Activated naive CD4-positive, alpha-beta T cell treated with anti-CD3 and anti-CD28 coated beads for 36 hours (primary cell): ENCODE results near the gene GBE1. TPM values are rescaled to one million over a fixed set of nuclear protein-coding genes. Genes with fewer than 3 reads are reported as not detected.
"Not testable (repeated sequence)": the region's sequence is repeated elsewhere in the genome, so short reads cannot be mapped to it uniquely, and the experiment has no call there.

Experiments used
- CTCF ChIA-PET: fragments of 350-600 bp; sonication (Branson Sonifier 250); formaldehyde crosslinking; loops from one replicate; lab custom pipeline; 2021; ENCODE audit warnings: antibody characterized with exemption; lab: Charles Lee
- DNase-seq: peaks from one replicate; pipeline ENCODE4 v3.0.0-alpha.2; 2020
- H3K27ac Mint-ChIP-seq: one replicate; pipeline ENCODE4 v1.8.0; 2021; ENCODE audit warnings: mild to moderate bottlenecking, mixed read lengths
- H3K27me3 Mint-ChIP-seq: one replicate; pipeline ENCODE4 v1.8.0; 2021; ENCODE audit warnings: low read depth, mixed read lengths
- H3K36me3 Mint-ChIP-seq: one replicate; pipeline ENCODE4 v1.8.0; 2021; ENCODE audit warnings: low read depth, mixed read lengths
- H3K4me1 Mint-ChIP-seq: one replicate; pipeline ENCODE4 v1.8.0; 2021; ENCODE audit warnings: low read depth, mixed read lengths
- H3K4me3 Mint-ChIP-seq: one replicate; pipeline ENCODE4 v1.8.0; 2021; ENCODE audit warnings: mild to moderate bottlenecking, moderate library complexity, mixed read lengths
- H3K9me3 Mint-ChIP-seq: one replicate; pipeline ENCODE4 v1.8.0; 2021; ENCODE audit warnings: mixed read lengths
- intact Hi-C: fragments of 100-400 bp; cut with micrococcal nuclease; formaldehyde crosslinking; loops from one replicate; pipeline ENCODE4 v1.15.1; 2023
- total RNA-seq, 2 experiments: library from RNA; stranded (reverse); gene quantifications; one replicate each; pipeline ENCODE4 v1.2.3, GENCODE V29; 2021

GBE1 gene
- total RNA-seq, 2 experiments from 2014 or later, result 24.6 to 26.0 TPM

GRCh38 chr3:81767250-81767859 is 5.9 kb upstream of the GBE1 start:
- H3K27ac Mint-ChIP-seq, result not testable (repeated sequence)

GRCh38 chr3:81765400-81765799 is 4.0 kb upstream of the GBE1 start:
- Mint-ChIP-seq H3K4me3 (no peak overlapping the region), H3K27ac (no peak overlapping the region), H3K9me3 (no peaks in the 10 kb centered on the region), H3K36me3 (no peaks in the 10 kb centered on the region), H3K4me1 (peaks cover 4% of the 10 kb centered on the region), H3K27me3 (no peaks in the 10 kb centered on the region)
- no peak for DNase-seq
- CTCF ChIA-PET, result interaction anchor here (0.6 kb wide), 2 partner anchors 10 to 144 kb away, joined by 3 read pairs; no protein-coding TSS in a partner anchor
- intact Hi-C loops, result no loop called here

More at GRCh38 chr3:81767250-81767859, 5.9 kb upstream of the GBE1 start:
- H3K9me3 Mint-ChIP-seq, DNase-seq, H3K4me1 Mint-ChIP-seq, H3K36me3 Mint-ChIP-seq, intact Hi-C loops, H3K4me3 Mint-ChIP-seq, CTCF ChIA-PET, H3K27me3 Mint-ChIP-seq: not testable (repeated sequence)

- intact Hi-C loops, result loop anchor here (5.0 kb wide), 2 partner anchors 148 to 182 kb away; no protein-coding TSS in a partner anchor
- no peak overlapping the region for H3K27ac Mint-ChIP-seq
- H3K36me3 Mint-ChIP-seq, result peaks cover 1% of the 10 kb centered on the region
- peaks cover 8% of the 10 kb centered on the region for H3K4me1 Mint-ChIP-seq
- DNase-seq, result no peak
- no peaks in the 10 kb centered on the region for H3K9me3 Mint-ChIP-seq
- H3K4me3 Mint-ChIP-seq, result no peak overlapping the region
- no peaks in the 10 kb centered on the region for H3K27me3 Mint-ChIP-seq
- CTCF ChIA-PET, result no interaction called here
Measured at GRCh38 chr3:81764665-81765064, 3.2 kb upstream of the GBE1 start.

DNA sequence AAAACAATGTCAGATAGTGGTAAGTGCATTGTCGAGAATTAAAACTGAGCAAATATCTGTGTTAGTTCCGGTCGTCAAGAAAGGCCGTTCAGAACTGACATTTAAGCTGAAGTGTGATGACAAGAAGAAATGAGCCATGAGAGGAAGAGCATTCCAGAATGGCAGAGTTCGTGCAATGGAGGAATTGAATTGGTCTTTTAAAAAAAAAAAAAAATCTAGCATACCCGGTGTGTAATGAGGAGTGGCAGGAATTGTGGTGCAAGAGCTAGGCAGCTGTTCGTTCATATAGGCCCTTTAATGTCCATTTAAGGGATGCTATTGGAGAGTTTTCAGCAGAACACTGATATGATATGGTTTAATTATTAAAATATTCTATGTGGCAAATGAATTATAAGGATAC is 2.6 kb upstream of the GBE1 start:
- peaks cover 6% of the 10 kb centered on the region for H3K36me3 Mint-ChIP-seq
- CTCF ChIA-PET, result no interaction called here
- H3K4me3 Mint-ChIP-seq, result no peak overlapping the region

GRCh38 chr3:81763001-81763400 is 1.6 kb upstream of the GBE1 start:
- Mint-ChIP-seq H3K27me3 (no peaks in the 10 kb centered on the region), H3K4me3 (peak overlapping the region; percentile 2), H3K36me3 (peaks cover 13% of the 10 kb centered on the region), H3K4me1 (peaks cover 14% of the 10 kb centered on the region), H3K9me3 (peaks cover 5% of the 10 kb centered on the region), H3K27ac (no peak overlapping the region)
- no peak for DNase-seq
- CTCF ChIA-PET, result interaction anchor here (1.1 kb wide), 1 partner anchor 10 kb away, joined by 3 read pairs; no protein-coding TSS in a partner anchor
- intact Hi-C loops, result loop anchor here (5.0 kb wide), 2 partner anchors 149 to 181 kb away; no protein-coding TSS in a partner anchor

More for the DNA sequence above, 2.6 kb upstream of the GBE1 start:
- intact Hi-C loops, result loop anchor here (5.0 kb wide), 2 partner anchors 148 to 182 kb away; no protein-coding TSS in a partner anchor
- Mint-ChIP-seq H3K27me3 (no peaks in the 10 kb centered on the region), H3K4me1 (peaks cover 12% of the 10 kb centered on the region), H3K27ac (no peak overlapping the region), H3K9me3 (peaks cover under 1% of the 10 kb centered on the region)
- no peak for DNase-seq

DNA sequence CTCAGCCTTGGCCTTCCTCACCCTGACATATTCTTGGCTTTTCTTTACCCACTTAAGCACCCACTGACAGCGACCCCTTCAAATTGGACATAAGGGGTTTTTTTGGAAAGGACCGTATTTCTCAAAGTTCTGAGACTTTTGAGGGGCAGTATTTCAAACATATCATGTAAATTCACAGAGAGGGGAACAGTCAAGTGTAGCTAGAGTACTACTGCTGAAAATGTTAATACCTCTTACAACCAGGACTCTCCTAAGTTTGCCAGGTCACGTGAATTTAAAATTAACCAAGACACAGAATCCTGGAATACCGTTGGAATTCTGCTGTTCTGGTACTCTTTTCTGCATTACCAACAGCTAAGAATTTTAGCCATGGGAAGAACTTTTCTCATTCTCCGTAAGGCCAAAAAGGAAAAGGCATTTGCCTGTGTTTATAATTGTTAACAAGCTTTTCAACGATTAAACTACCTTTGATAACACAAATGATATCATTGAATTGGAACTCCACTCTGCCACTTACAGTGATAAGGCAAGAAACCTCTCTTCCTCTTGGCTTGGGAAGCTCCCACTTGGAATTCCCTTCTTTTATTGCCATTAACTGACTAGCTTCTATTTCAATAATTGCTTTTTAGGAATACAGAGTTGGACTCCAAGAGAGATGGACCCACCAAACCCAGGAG is 597 bp upstream of the GBE1 start:
- Mint-ChIP-seq H3K36me3 (peaks cover 17% of the 10 kb centered on the region), H3K4me3 (peak overlapping the region; percentile 90), H3K27me3 (no peaks in the 10 kb centered on the region), H3K27ac (peak overlapping the region; percentile 97), H3K9me3 (peaks cover 7% of the 10 kb centered on the region), H3K4me1 (peaks cover 14% of the 10 kb centered on the region)
- CTCF ChIA-PET, result interaction anchor here (0.8 kb wide), 1 partner anchor 148 kb away, joined by 3 read pairs; no protein-coding TSS in a partner anchor
- intact Hi-C loops, result loop anchor here (1.0 to 5.0 kb wide), 3 partner anchors 150 to 371 kb away; no protein-coding TSS in a partner anchor
- DNase-seq, result no peak

DNA sequence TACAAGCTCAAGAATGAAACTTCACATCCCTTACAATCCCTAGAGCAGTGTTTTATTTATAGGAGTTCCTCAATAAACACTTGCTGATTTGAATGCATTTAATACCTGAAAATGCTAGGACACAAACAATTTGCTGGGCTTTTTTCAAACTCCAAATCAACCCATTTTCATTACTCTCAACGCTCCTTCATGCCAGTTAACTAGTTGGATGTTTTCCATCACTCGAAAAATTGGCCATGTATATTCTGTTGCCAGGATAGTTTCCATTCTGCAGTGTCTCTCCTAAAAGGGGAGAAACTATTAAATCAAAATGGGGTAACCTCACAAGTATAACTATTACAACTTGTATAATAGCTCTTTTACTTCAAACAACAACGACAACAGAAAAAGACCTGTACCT is 1.2 kb downstream of the GBE1 start:
- CTCF ChIA-PET, result interaction anchor here (0.6 to 0.9 kb wide), 2 partner anchors 149 to 454 kb away, joined by 3 read pairs; no protein-coding TSS in a partner anchor
- intact Hi-C loops, result loop anchor here (5.0 kb wide), 2 partner anchors 152 to 178 kb away; no protein-coding TSS in a partner anchor
- H3K27ac Mint-ChIP-seq, result peak overlapping the region; percentile 97
- peaks cover 7% of the 10 kb centered on the region for H3K9me3 Mint-ChIP-seq
- H3K36me3 Mint-ChIP-seq, result peaks cover 20% of the 10 kb centered on the region
- H3K27me3 Mint-ChIP-seq, result no peaks in the 10 kb centered on the region
- peak overlapping the region; percentile 90 for H3K4me3 Mint-ChIP-seq
- DNase-seq, result no peak
- peaks cover 14% of the 10 kb centered on the region for H3K4me1 Mint-ChIP-seq

GRCh38 chr3:81758771-81759170 is 2.7 kb downstream of the GBE1 start:
- H3K4me3 Mint-ChIP-seq, DNase-seq, H3K27ac Mint-ChIP-seq, CTCF ChIA-PET, intact Hi-C loops, H3K27me3 Mint-ChIP-seq: not testable (repeated sequence)
- peaks cover 29% of the 10 kb centered on the region for H3K36me3 Mint-ChIP-seq
- peaks cover 15% of the 10 kb centered on the region for H3K9me3 Mint-ChIP-seq
- peaks cover 16% of the 10 kb centered on the region for H3K4me1 Mint-ChIP-seq

- Mint-ChIP-seq H3K36me3 (peaks cover 29% of the 10 kb centered on the region), H3K27me3 (no peaks in the 10 kb centered on the region), H3K9me3 (peaks cover 15% of the 10 kb centered on the region), H3K4me1 (peaks cover 16% of the 10 kb centered on the region), H3K4me3 (no peak overlapping the region), H3K27ac (no peak overlapping the region)
- intact Hi-C loops, result no loop called here
- CTCF ChIA-PET, result no interaction called here
- DNase-seq, result no peak
Measured at GRCh38 chr3:81758275-81758674, 3.2 kb downstream of the GBE1 start.

DNA sequence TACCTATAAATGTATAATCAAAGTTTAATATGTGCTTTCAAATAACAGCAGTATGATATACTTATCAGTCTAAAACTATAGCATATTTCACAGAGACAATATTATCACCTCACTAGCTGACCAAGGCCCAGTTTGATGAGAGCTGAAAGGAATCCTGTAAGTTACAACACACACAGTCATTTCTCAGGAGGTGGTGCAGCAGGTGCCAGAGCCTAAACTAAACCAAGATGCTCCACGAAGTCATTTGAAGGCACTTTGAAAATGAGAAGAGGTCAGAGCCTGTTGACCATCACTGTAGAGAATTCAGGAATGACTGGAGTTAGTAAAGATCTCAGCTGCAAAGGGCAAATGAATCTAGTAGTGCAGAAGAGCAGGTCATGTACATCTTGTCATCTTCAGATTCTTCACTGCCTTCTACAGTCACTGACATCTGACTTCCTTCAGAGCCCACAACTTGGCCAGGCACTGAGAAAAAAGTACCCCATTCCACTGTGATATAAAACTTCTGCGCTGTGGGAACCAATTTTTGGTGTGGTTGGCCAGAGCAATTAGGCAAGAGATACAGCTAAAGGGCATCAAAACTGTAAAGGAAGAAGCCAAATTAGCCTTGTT is 7.9 kb downstream of the GBE1 start:
- H3K27me3 Mint-ChIP-seq, result no peaks in the 10 kb centered on the region
- no peak overlapping the region for H3K4me3 Mint-ChIP-seq
- no peak overlapping the region for H3K27ac Mint-ChIP-seq
- peaks cover 10% of the 10 kb centered on the region for H3K9me3 Mint-ChIP-seq
- intact Hi-C loops, result no loop called here
- no peak for DNase-seq
- H3K4me1 Mint-ChIP-seq, result peaks cover 2% of the 10 kb centered on the region
- H3K36me3 Mint-ChIP-seq, result peaks cover 20% of the 10 kb centered on the region
- CTCF ChIA-PET, result no interaction called here

DNA sequence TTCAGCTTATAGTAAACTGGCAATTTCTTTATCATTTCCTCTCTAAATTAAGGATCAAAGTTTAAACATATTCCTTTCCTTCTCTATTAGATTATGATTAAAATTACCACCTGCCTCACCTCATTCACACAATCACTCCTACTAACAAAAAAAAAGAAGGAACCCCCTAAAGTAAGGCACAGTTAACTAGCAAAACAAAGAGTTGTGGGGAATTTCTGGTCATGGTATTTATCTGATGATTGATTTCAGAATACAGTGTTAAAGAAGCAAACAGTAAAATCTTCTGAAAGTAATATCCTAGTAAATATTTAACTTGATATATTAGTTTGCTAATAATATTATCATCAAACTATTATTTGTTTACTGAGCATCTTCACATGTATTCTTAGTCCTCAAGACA is 8.8 kb downstream of the GBE1 start:
- no peak overlapping the region for H3K4me3 Mint-ChIP-seq
- DNase-seq, result no peak
- H3K36me3 Mint-ChIP-seq, result peaks cover 19% of the 10 kb centered on the region
- H3K4me1 Mint-ChIP-seq, result peaks cover 2% of the 10 kb centered on the region
- CTCF ChIA-PET, result no interaction called here
- H3K27ac Mint-ChIP-seq, result no peak overlapping the region
- H3K27me3 Mint-ChIP-seq, result no peaks in the 10 kb centered on the region
- H3K9me3 Mint-ChIP-seq, result peaks cover 8% of the 10 kb centered on the region
- intact Hi-C loops, result no loop called here

- H3K27ac Mint-ChIP-seq, result no peak overlapping the region
- no peak overlapping the region for H3K4me3 Mint-ChIP-seq
- intact Hi-C loops, result no loop called here
- CTCF ChIA-PET, result no interaction called here
- H3K9me3 Mint-ChIP-seq, result no peaks in the 10 kb centered on the region
- H3K36me3 Mint-ChIP-seq, result peaks cover 3% of the 10 kb centered on the region
- no peak for DNase-seq
- no peaks in the 10 kb centered on the region for H3K27me3 Mint-ChIP-seq
- H3K4me1 Mint-ChIP-seq, result no peaks in the 10 kb centered on the region
Measured at GRCh38 chr3:81749265-81749664, 12.2 kb downstream of the GBE1 start.
